B cell (primary cell): Measurements from ENCODE around the gene GMPR. TPM values are rescaled to one million over a fixed set of nuclear protein-coding genes. Genes with fewer than 3 reads are reported as not detected.

Source experiments
- ATAC-seq: fragments of 200-7000 bp; cut with Tn5 transposase; one replicate; pipeline ENCODE4 v1.10.0; 2021; ENCODE audit warnings: low read depth, mild to moderate bottlenecking, moderate number of reproducible peaks, moderate library complexity
- CTCF ChIA-PET: fragments of 350-600 bp; sonication (Branson Sonifier 250); formaldehyde crosslinking; loops from one replicate; lab custom pipeline; 2021; ENCODE audit warnings: antibody characterized with exemption, inconsistent platforms; lab: Charles Lee
- POLR2A ChIA-PET: fragments of 350-600 bp; sonication (Branson Sonifier 250); formaldehyde crosslinking; loops from one replicate; lab custom pipeline; 2021; ENCODE audit warnings: antibody characterized with exemption; lab: Charles Lee
- DNase-seq: peaks from one replicate; pipeline ENCODE4 v3.0.0; 2013
- H2AFZ ChIP-seq: 2 replicates; pipeline ENCODE4 v1.6.1; 2012; ENCODE audit warnings: mild to moderate bottlenecking, low read depth, low read length; ENCODE audit not compliant: insufficient read depth, poor library complexity, severe bottlenecking
- H3K27ac ChIP-seq, 2 donors: 1 replicate in 1 of 2; 2 replicates in 1 of 2; pipeline ENCODE4 v1.5.1; 2012 to 2013; ENCODE audit warnings: low read length in 2 of 2, mild to moderate bottlenecking in 2 of 2, moderate library complexity in 1 of 2
- H3K27me3 ChIP-seq, 4 experiments: fragments of 200-600 bp in 1 of 4; sonication (generic) in 1 of 4; replicated peaks in 1 of 4; 1 replicate in 2 of 4; 2 replicates in 2 of 4; pipeline versions ENCODE4 v1.6.1 to v1.7.0; 2013 to 2016; ENCODE audit warnings: low read length in 3 of 4, mild to moderate bottlenecking in 2 of 4, mixed read lengths in 1 of 4, moderate library complexity in 1 of 4; ENCODE audit not compliant: insufficient read depth in 4 of 4, control insufficient read depth in 3 of 4; ENCODE audit errors: control extremely low read depth in 1 of 4
- H3K36me3 ChIP-seq, 2 experiments: replicated peaks in 1 of 2; 1 replicate in 1 of 2; 2 replicates in 1 of 2; pipeline versions ENCODE4 v1.6.1 to v1.7.1; 2013; ENCODE audit warnings: low read length in 1 of 2; ENCODE audit not compliant: insufficient read depth in 2 of 2, control insufficient read depth in 1 of 2; ENCODE audit errors: control extremely low read depth in 1 of 2, extremely low read depth in 1 of 2
- H3K4me1 ChIP-seq, 2 donors: fragments of 200-600 bp in 1 of 2; sonication (generic) in 1 of 2; 1 replicate in 1 of 2; 2 replicates in 1 of 2; pipeline versions ENCODE4 v1.5.1 to v1.6.1; 2013 to 2017; ENCODE audit warnings: low read length in 2 of 2; ENCODE audit not compliant: control insufficient read depth in 2 of 2, insufficient read depth in 2 of 2
- H3K4me2 ChIP-seq: replicated peaks from 2 replicates; pipeline ENCODE3; 2012; ENCODE audit warnings: mild to moderate bottlenecking, low read depth, low read length; ENCODE audit not compliant: poor library complexity, severe bottlenecking
- H3K4me3 ChIP-seq, 5 experiments: fragments of 200-600 bp in 1 of 5; sonication (generic) in 1 of 5; 1 replicate in 3 of 5; 2 replicates in 2 of 5; pipeline versions ENCODE4 v1.5.1 to v1.7.0; 2011 to 2016; ENCODE audit warnings: low read length in 4 of 5, mild to moderate bottlenecking in 4 of 5, low read depth in 2 of 5, control low read depth in 1 of 5, moderate library complexity in 1 of 5; ENCODE audit not compliant: insufficient read depth in 1 of 5; ENCODE audit errors: control extremely low read depth in 1 of 5, extremely low read depth in 1 of 5
- H3K79me2 ChIP-seq: fragments of 200-600 bp; sonication (generic); one replicate; pipeline ENCODE4 v1.6.0; 2016; ENCODE audit warnings: low read length; ENCODE audit not compliant: control insufficient read depth, insufficient read depth
- H3K9ac ChIP-seq: fragments of 200-600 bp; sonication (generic); 2 replicates; pipeline ENCODE4 v1.6.1; 2017; ENCODE audit warnings: mild to moderate bottlenecking, low read length, moderate library complexity
- H3K9me3 ChIP-seq, 3 donors: one replicate each; pipeline versions ENCODE4 v1.6.1 to v1.7.1; 2013; ENCODE audit warnings: low read length in 2 of 3; ENCODE audit not compliant: control insufficient read depth in 2 of 3, insufficient read depth in 1 of 3; ENCODE audit errors: control extremely low read depth in 1 of 3
- H4K20me1 ChIP-seq: 2 replicates; pipeline ENCODE4 v1.6.0; 2012; ENCODE audit warnings: mild to moderate bottlenecking, low read length; ENCODE audit not compliant: insufficient read depth, control insufficient read depth, poor library complexity, severe bottlenecking
- H3K27ac Mint-ChIP-seq: one replicate; pipeline ENCODE4 v1.8.0; 2021; ENCODE audit warnings: mixed read lengths
- H3K27me3 Mint-ChIP-seq: one replicate; pipeline ENCODE4 v1.8.0; 2021; ENCODE audit warnings: mixed read lengths
- H3K4me1 Mint-ChIP-seq: one replicate; pipeline ENCODE4 v1.8.0; 2021; ENCODE audit warnings: mixed read lengths
- H3K4me3 Mint-ChIP-seq: one replicate; pipeline ENCODE4 v1.8.0; 2021; ENCODE audit warnings: mixed read lengths
- H3K9me3 Mint-ChIP-seq: one replicate; pipeline ENCODE4 v1.8.0; 2022; ENCODE audit warnings: mixed read lengths; ENCODE audit not compliant: insufficient read depth
- CTCF ChIP-seq: fragments of 200-600 bp; IDR thresholded peaks from one replicate; pipeline ENCODE4 v1.8.0; 2022; ENCODE audit warnings: antibody characterized with exemption, mild to moderate bottlenecking
- EZH2 ChIP-seq: IDR thresholded peaks from 2 replicates; pipeline ENCODE4 v1.6.1; 2012; ENCODE audit warnings: borderline replicate concordance, low read depth, mild to moderate bottlenecking, moderate library complexity, low read length; ENCODE audit not compliant: insufficient read depth, poor library complexity, severe bottlenecking
- WGBS: methylation state at CpG from one replicate; pipeline ENCODE4 v1.1.5; 2013; ENCODE audit warnings: missing lambda C conversion rate; ENCODE audit not compliant: insufficient coverage; 5-methylcytosine and 5-hydroxymethylcytosine counted together
- intact Hi-C: fragments of 100-400 bp; cut with micrococcal nuclease; formaldehyde crosslinking; loops from one replicate; pipeline ENCODE4 v1.10.0; 2022
- polyA plus RNA-seq: library from polyadenylated mRNA; depleted of rRNA; stranded (reverse); fragments of >200 nt; gene quantifications from 2 replicates; pipeline ENCODE4 v1.2.3, GENCODE V29; 2012
- total RNA-seq, 2 donors: library from RNA; stranded (reverse); fragments of 120-200 nt in 1 of 2; gene quantifications; 1 replicate in 1 of 2; 2 replicates in 1 of 2; pipeline versions ENCODE4 v1.2.3 to v1.2.4, GENCODE V29; 2013 to 2022

Gene GMPR
- total and polyA plus RNA-seq, 2 donors (not counting 1 experiment from before 2014, with no cell fraction given): 0.82 TPM; not detected in 1

- Mint-ChIP-seq H3K27me3 (peaks cover 26% of the 10 kb centered on the region), H3K4me1 (no peaks in the 10 kb centered on the region), H3K4me3 (no peak overlapping the region), H3K27ac (no peak overlapping the region), H3K9me3 (no peaks in the 10 kb centered on the region)
- Histone ChIP-seq H3K9ac (no peak overlapping the region), H3K36me3 (no peaks in the 10 kb centered on the region), H3K4me3 (no peak overlapping the region), H3K79me2 (no peaks in the 10 kb centered on the region), H4K20me1 (no peaks in the 10 kb centered on the region), H2AFZ (no peak overlapping the region), H3K4me2 (no peak overlapping the region), H3K9me3 (peaks cover 0 to 4% (median 3%) of the 10 kb centered on the region in 3 donors), H3K27ac (no peak overlapping the region), H3K4me1 (peaks cover 0 to 5% of the 10 kb centered on the region in 2 donors), H3K27me3 (peaks cover 0 to 17% (median 10%) of the 10 kb centered on the region in 4 experiments)
- TF ChIP-seq EZH2 (no peak), CTCF (no peak)
- intact Hi-C loops: no loop called here
- no peak for DNase-seq
- WGBS: 79% methylated on average over 5 of the region's 6 CpGs
- ChIA-PET POLR2A (no interaction called here), CTCF (interaction anchor here (0.7 to 1.0 kb wide), 2 partner anchors 9 to 24 kb away, joined by 3 to 4 read pairs; partner anchors contain the start of gene GMPR)
- ATAC-seq: no peak
Observed at GRCh38 chr6:16229700-16230099, 8.7 kb upstream of the GMPR start.

- Mint-ChIP-seq H3K9me3 (no peaks in the 10 kb centered on the region), H3K27me3 (peaks cover 31% of the 10 kb centered on the region), H3K4me3 (no peak overlapping the region), H3K27ac (no peak overlapping the region), H3K4me1 (peaks cover 4% of the 10 kb centered on the region)
- H3K36me3 ChIP-seq: no peaks in the 10 kb centered on the region
- H3K9me3 ChIP-seq: no peaks in the 10 kb centered on the region
- H3K4me1 ChIP-seq: peaks cover 1 to 7% of the 10 kb centered on the region in 2 donors
- H3K27ac ChIP-seq: no peak overlapping the region
- ChIA-PET CTCF (interaction anchor here (1.2 kb wide), 2 partner anchors 9 to 11 kb away, joined by 3 read pairs; no protein-coding TSS in a partner anchor), POLR2A (interaction anchor here (0.5 to 0.6 kb wide), 2 partner anchors 13 to 92 kb away, joined by 3 to 7 read pairs; no protein-coding TSS in a partner anchor)
- TF ChIP-seq EZH2 (no peak), CTCF (no peak)
- H3K4me2 ChIP-seq: no peak overlapping the region
- H3K79me2 ChIP-seq: no peaks in the 10 kb centered on the region
- intact Hi-C loops: no loop called here
- H4K20me1 ChIP-seq: no peaks in the 10 kb centered on the region
- H2AFZ ChIP-seq: no peak overlapping the region
- WGBS: 76% methylated on average over 9 of the region's 9 CpGs
- H3K4me3 ChIP-seq: no peak overlapping the region
- DNase-seq (no peak), ATAC-seq (no peak)
- H3K9ac ChIP-seq: no peak overlapping the region
- H3K27me3 ChIP-seq: peaks cover 0 to 17% (median 9%) of the 10 kb centered on the region in 4 experiments
Observed at GRCh38 chr6:16230953-16231352, 7.4 kb upstream of the GMPR start.
